Measurements from ENCODE around the gene MUC16. TPM values are rescaled to one million over a fixed set of nuclear protein-coding genes. Genes with fewer than 3 reads are reported as not detected.

MUC16 gene
- total and polyA plus RNA-seq, 2 of the 4 experiments (the other 2 are of a cell fraction) = not detected

DNA sequence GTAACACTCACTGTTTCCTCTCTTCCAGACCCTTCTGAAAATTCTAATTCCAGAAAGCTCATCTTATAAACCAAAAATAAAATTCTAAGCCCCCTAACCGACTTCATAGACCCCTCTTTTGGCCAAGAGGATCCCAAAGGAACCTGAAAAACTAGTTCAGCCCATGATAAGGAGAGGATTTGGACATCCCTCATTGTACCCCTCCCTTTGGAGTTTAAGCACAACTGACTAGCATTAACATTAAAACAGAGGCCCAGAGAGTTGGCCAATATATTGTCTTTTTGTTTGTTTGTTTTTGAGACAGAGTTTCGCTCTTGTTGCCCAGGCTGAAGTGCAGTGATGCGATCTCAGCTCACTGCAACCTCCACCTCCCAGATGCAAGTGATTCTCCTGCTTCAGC, 34.2 kb upstream of the MUC16 start:
- ChIA-PET POLR2A (ENCODE audit: unreplicated experiment) (no interaction called here), CTCF (no interaction called here)
- H2BK5ac ChIP-seq (ENCODE audit: low read depth, low read length, poor library complexity, severe bottlenecking) = no peak overlapping the region
- H3K4me1 ChIP-seq (ENCODE audit: control insufficient read depth, insufficient read depth, low read length) = no peaks in the 10 kb centered on the region
- no peak overlapping the region for H3K18ac ChIP-seq (ENCODE audit: low read depth, low read length)
- WGBS, 2 experiments (ENCODE audit: extremely low coverage in 2 of 2, insufficient read length in 1 of 2) = no CpG with 5 or more reads among the region's 3 CpGs
- no peak overlapping the region for H2AK5ac ChIP-seq (ENCODE audit: low read depth, low read length)
- H4K5ac ChIP-seq (ENCODE audit: low read depth, low read length) = no peak overlapping the region
- no peak overlapping the region for H3K23ac ChIP-seq (ENCODE audit: low read depth, low read length)
- H3K9ac ChIP-seq (ENCODE audit: low read depth, low read length) = no peak overlapping the region
- dilution Hi-C loops (cut with HindIII; ENCODE audit: low sequenced_read_pairs, unreplicated experiment) = no loop called here
- no peaks in the 10 kb centered on the region for H3K79me1 ChIP-seq (ENCODE audit: low read depth in 1 of 2, low read length in 2 of 2)
- ATAC-seq (ENCODE audit: low read depth) = no peak
- no TSS peak for BruUV-seq (replicated peaks)
- no peak overlapping the region for H4K8ac ChIP-seq (ENCODE audit: low read depth in 2 of 2, low read length in 2 of 2)
- intact Hi-C loops (cut with micrococcal nuclease) = no loop called here
- H2BK120ac ChIP-seq (ENCODE audit: low read depth, low read length) = no peak overlapping the region
- no peaks in the 10 kb centered on the region for H3K27me3 ChIP-seq (ENCODE audit: control insufficient read depth, insufficient read depth, low read length)
- H3K56ac ChIP-seq (ENCODE audit: extremely low read depth, insufficient read depth, low read length) = no peak overlapping the region
- TF ChIP-seq MAZ (IDR thresholded peaks at IDR 0.05; ENCODE audit: borderline replicate concordance, low read depth, low read length) (no peak), RAD21 (IDR thresholded peaks at IDR 0.05; ENCODE audit: low read length) (no peak)
- peaks cover 21% of the 10 kb centered on the region for H3K9me3 ChIP-seq (ENCODE audit: control insufficient read depth, insufficient read depth, low read length)
- H2AK9ac ChIP-seq (replicated peaks; ENCODE audit: low read depth, low read length, poor library complexity) = no peak overlapping the region
- no peak overlapping the region for H2BK20ac ChIP-seq (ENCODE audit: low read depth, low read length)
- no peak overlapping the region for H3K4ac ChIP-seq (ENCODE audit: low read depth, low read length)
- H4K91ac ChIP-seq (ENCODE audit: insufficient read depth, low read depth, low read length) = no peak overlapping the region
- no peak overlapping the region for H3K4me2 ChIP-seq (ENCODE audit: low read depth, low read length)
- H3K9me1 ChIP-seq (ENCODE audit: insufficient read depth, low read length) = no peaks in the 10 kb centered on the region
- H3K27ac ChIP-seq (ENCODE audit: insufficient read depth, low read length) = no peak overlapping the region
- no peak for DNase-seq
- no peak overlapping the region for H2BK15ac ChIP-seq (ENCODE audit: low read depth, low read length)
- H3K14ac ChIP-seq (replicated peaks; ENCODE audit: low read depth, low read length) = no peak overlapping the region
- no peaks in the 10 kb centered on the region for H3K36me3 ChIP-seq (ENCODE audit: control insufficient read depth, insufficient read depth, low read length)
- H4K20me1 ChIP-seq (ENCODE audit: insufficient read depth, low read length) = no peaks in the 10 kb centered on the region
- no peak overlapping the region for H3K4me3 ChIP-seq (ENCODE audit: insufficient read depth, low read depth, low read length)
- no peak overlapping the region for H2AFZ ChIP-seq (replicated peaks; ENCODE audit: low read length, poor library complexity)
- in situ Hi-C loops (cut with MboI; ENCODE audit: low sequenced_read_pairs) = no loop called here
